HCT116 (cell line): ENCODE data around the gene HOMER1. TPM values are rescaled to one million over a fixed set of nuclear protein-coding genes. Genes with fewer than 3 reads are reported as not detected.

ENCODE experiments used
- ATAC-seq: fragments of 200-7000 bp; cut with Tn5 transposase; 2 replicates; pipeline ENCODE4 v1.9.1; 2020; ENCODE audit warnings: mild to moderate bottlenecking, moderate library complexity
- BruUV-seq: library from RNA; stranded (reverse); fragments of 400-500 nt; replicated peaks from 2 replicates; lab custom pipeline; 2021; lab: Mats Ljungman, UMichigan
- CTCF ChIA-PET: fragments of 300-600 bp; sonication (Branson Sonifier 250); formaldehyde crosslinking; loops from one replicate; lab custom pipeline; 2021; ENCODE audit warnings: antibody characterized with exemption; lab: Charles Lee
- POLR2A ChIA-PET: fragments of 300-600, 350-600 bp; sonication (Branson Sonifier 250); formaldehyde crosslinking; loops from one replicate; lab custom pipeline; 2021; ENCODE audit warnings: antibody characterized with exemption; lab: Charles Lee
- RAD21 ChIA-PET, 2 experiments: fragments of 300-600 bp; sonication (Branson Sonifier 250); formaldehyde crosslinking; loops; one replicate each; lab custom pipeline; 2023; ENCODE audit warnings: low total read pairs in 2 of 2; ENCODE audit not compliant: uncharacterized antibody in 2 of 2, unreplicated experiment in 2 of 2, low non-redundant PET in 1 of 2; lab: Charles Lee
- DNase-seq: peaks from one replicate; pipeline ENCODE4 v3.0.0-alpha.2; 2010; ENCODE audit warnings: low read depth, low spot score
- H2AFZ ChIP-seq: fragments of 200-600 bp; shearing (Covaris generic), sonication (generic); 2 replicates; pipeline ENCODE4 v1.6.1; 2017; ENCODE audit warnings: low read depth, mixed run types, mixed read lengths, antibody characterized with exemption, low read length; ENCODE audit not compliant: poor library complexity, severe bottlenecking
- H3K27ac ChIP-seq: 2 replicates; pipeline ENCODE4 v1.5.1; 2012; ENCODE audit warnings: low read depth, low read length
- H3K27me3 ChIP-seq: fragments of 200-600 bp; sonication (generic); 2 replicates; pipeline ENCODE4 v1.6.1; 2016; ENCODE audit warnings: mixed run types, low read length, mixed read lengths; ENCODE audit not compliant: insufficient read depth
- H3K36me3 ChIP-seq, 2 experiments: fragments of 200-500 bp in 1 of 2; fragments of 200-600 bp in 1 of 2; sonication (Bioruptor generic) in 1 of 2; sonication (generic) in 1 of 2; 2 replicates each; pipeline versions ENCODE4 v1.5.1 to v1.6.1; 2014 to 2016; ENCODE audit warnings: low read length in 2 of 2, inconsistent platforms in 1 of 2, mixed read lengths in 1 of 2, mixed run types in 1 of 2; ENCODE audit not compliant: insufficient read depth in 2 of 2, control insufficient read depth in 1 of 2
- H3K4me1 ChIP-seq, 2 experiments: fragments of 200-600 bp in 1 of 2; sonication (generic) in 1 of 2; 2 replicates each; pipeline versions ENCODE4 v1.5.1 to v1.6.1; 2012 to 2017; ENCODE audit warnings: low read length in 2 of 2, inconsistent platforms in 1 of 2, mild to moderate bottlenecking in 1 of 2, mixed read lengths in 1 of 2, mixed run types in 1 of 2, moderate library complexity in 1 of 2; ENCODE audit not compliant: insufficient read depth in 2 of 2, control insufficient read depth in 1 of 2
- H3K4me2 ChIP-seq: fragments of 200-600 bp; sonication (generic); 2 replicates; pipeline ENCODE4 v1.6.1; 2017; ENCODE audit warnings: mixed run types, low read length, mixed read lengths
- H3K4me3 ChIP-seq, 2 experiments: fragments of 200-600 bp in 1 of 2; sonication (generic) in 1 of 2; replicated peaks in 1 of 2; 2 replicates each; pipeline ENCODE4 v1.5.1; 2011 to 2016; ENCODE audit warnings: low read length in 2 of 2, control low read depth in 1 of 2, low read depth in 1 of 2, mild to moderate bottlenecking in 1 of 2, mixed read lengths in 1 of 2, mixed run types in 1 of 2
- H3K79me2 ChIP-seq: fragments of 200-600 bp; sonication (generic); 2 replicates; pipeline ENCODE4 v1.6.1; 2017; ENCODE audit warnings: mild to moderate bottlenecking, mixed run types, low read length, moderate library complexity, mixed read lengths; ENCODE audit not compliant: insufficient read depth
- H3K9ac ChIP-seq: fragments of 200-600 bp; sonication (generic); 2 replicates; pipeline ENCODE4 v1.6.1; 2016; ENCODE audit warnings: low read length, mixed read lengths
- H3K9me2 ChIP-seq: fragments of 200-600 bp; sonication (generic), shearing (Covaris generic); 2 replicates; pipeline ENCODE4 v1.6.1; 2017; ENCODE audit warnings: mixed run types, mild to moderate bottlenecking, moderate library complexity; ENCODE audit not compliant: insufficient read depth
- H3K9me3 ChIP-seq, 2 experiments: fragments of 200-500 bp in 1 of 2; fragments of 200-600 bp in 1 of 2; sonication (Bioruptor generic) in 1 of 2; sonication (generic) in 1 of 2; 2 replicates each; pipeline ENCODE4 v1.6.1; 2014 to 2017; ENCODE audit warnings: low read length in 2 of 2, mixed read lengths in 2 of 2, inconsistent platforms in 1 of 2, low read depth in 1 of 2, mild to moderate bottlenecking in 1 of 2, mixed run types in 1 of 2, moderate library complexity in 1 of 2; ENCODE audit not compliant: control insufficient read depth in 1 of 2, insufficient read depth in 1 of 2
- H4K20me1 ChIP-seq: fragments of 200-600 bp; sonication (generic), shearing (Covaris generic); 2 replicates; pipeline ENCODE4 v1.6.1; 2017; ENCODE audit warnings: mixed run types, mild to moderate bottlenecking, moderate library complexity; ENCODE audit not compliant: insufficient read depth
- CBX3 ChIP-seq: IDR thresholded peaks from 2 replicates; pipeline ENCODE4 v1.6.1; 2012; ENCODE audit warnings: low read depth
- EZH2phosphoT487 ChIP-seq: fragments of 200-600 bp; IDR thresholded peaks from 2 replicates; pipeline ENCODE4 v1.6.1; 2018; ENCODE audit warnings: antibody characterized with exemption, borderline replicate concordance
- FOSL1 ChIP-seq: IDR thresholded peaks from 2 replicates; pipeline ENCODE4 v1.6.1; 2012; ENCODE audit warnings: low read depth
- POLR2A ChIP-seq: IDR thresholded peaks from 2 replicates; pipeline ENCODE4 v1.7.0; 2011; ENCODE audit warnings: borderline replicate concordance; ENCODE audit not compliant: insufficient read depth, insufficient read length; ENCODE audit errors: extremely low read depth
- POLR2AphosphoS5 ChIP-seq: IDR thresholded peaks from 2 replicates; pipeline ENCODE4 v1.6.1; 2011; ENCODE audit warnings: mild to moderate bottlenecking, low read depth, low read length, moderate library complexity
- RAD21 ChIP-seq: IDR thresholded peaks from 2 replicates; pipeline ENCODE4 v1.6.1; 2012; ENCODE audit warnings: low read depth, mild to moderate bottlenecking
- TCF7L2 ChIP-seq: IDR thresholded peaks from 2 replicates; pipeline ENCODE4 v1.7.0; 2011; ENCODE audit warnings: borderline replicate concordance, inconsistent platforms; ENCODE audit not compliant: insufficient read depth, insufficient read length; ENCODE audit errors: extremely low read depth
- YY1 ChIP-seq: IDR thresholded peaks from 2 replicates; pipeline ENCODE4 v1.6.1; 2011; ENCODE audit warnings: low read length, low read depth, moderate library complexity, mild to moderate bottlenecking; ENCODE audit not compliant: insufficient replicate concordance; ENCODE audit errors: extremely low read depth
- ZNF274 ChIP-seq: fragments of 200-500 bp; sonication (Bioruptor generic); IDR thresholded peaks from 2 replicates; pipeline ENCODE4 v1.6.1; 2014; ENCODE audit warnings: mild to moderate bottlenecking, low read depth, low read length, inconsistent platforms
- intact Hi-C: fragments of 100-400 bp; cut with micrococcal nuclease; formaldehyde crosslinking; loops from 2 replicates; pipeline ENCODE4 v1.10.0; 2022
- total RNA-seq: library from RNA; stranded (reverse); gene quantifications from one replicate; pipeline ENCODE4 v1.2.1, GENCODE V29; 2021; ENCODE audit not compliant: unreplicated experiment
- TF ChIP-seq, protein P1 (sequence below): IDR thresholded peaks from 2 replicates; pipeline ENCODE4 v1.6.1; 2012
- TF ChIP-seq, protein P2 (sequence below), 3 experiments: fragments of 200-600 bp in 1 of 3; sonication (generic) in 1 of 3; IDR thresholded peaks in 2 of 3; conservative IDR thresholded peaks in 1 of 3; 2 replicates each; pipeline ENCODE4 v1.5.1; 2012 to 2017; ENCODE audit warnings: low read depth in 2 of 3, low read length in 2 of 3, antibody characterized with exemption in 1 of 3, borderline replicate concordance in 1 of 3, control low read depth in 1 of 3, mild to moderate bottlenecking in 1 of 3, mixed read lengths in 1 of 3, mixed run types in 1 of 3, moderate library complexity in 1 of 3; ENCODE audit not compliant: insufficient read depth in 1 of 3
- TF ChIP-seq, protein P3 (sequence below): IDR thresholded peaks from 2 replicates; pipeline ENCODE4 v1.6.1; 2012

The HOMER1 gene
- total RNA-seq, 1 experiment from 2014 or later: 21.4 TPM

DNA sequence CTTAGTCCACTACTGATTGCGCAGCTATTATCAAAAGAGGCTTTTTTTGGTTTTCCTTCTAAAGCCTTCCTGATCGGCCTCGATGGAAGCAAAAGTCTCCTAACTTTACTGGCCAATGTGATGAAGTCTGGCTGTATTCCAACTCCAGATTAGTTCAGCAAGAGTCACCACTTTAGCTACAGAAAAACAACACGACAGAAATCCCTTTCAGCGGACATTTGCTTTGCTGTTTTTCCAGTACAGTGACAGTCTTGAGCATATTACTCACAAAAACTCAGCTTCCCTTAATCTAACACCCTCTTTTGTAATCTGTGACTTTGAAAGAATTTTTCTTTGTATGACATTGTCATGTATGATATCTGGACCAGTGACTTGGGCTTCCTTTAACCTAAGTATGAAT is 95.7 kb downstream of the HOMER1 start:
- H3K4me3 ChIP-seq: no peak overlapping the region

More for the DNA sequence above, 95.7 kb downstream of the HOMER1 start:
- no peaks in the 10 kb centered on the region for H3K79me2 ChIP-seq
- H3K27me3 ChIP-seq: no peaks in the 10 kb centered on the region
- H3K9me2 ChIP-seq: no peaks in the 10 kb centered on the region
- no peak overlapping the region for H2AFZ ChIP-seq
- peak; percentile 16 for DNase-seq
- H3K9ac ChIP-seq: peak overlapping the region; percentile 13; the same call in 1 of the 2 replicates
- no peak for ATAC-seq
- ChIA-PET RAD21 (no interaction called here), POLR2A (no interaction called here), CTCF (no interaction called here)
- no peaks in the 10 kb centered on the region for H3K36me3 ChIP-seq
- TF ChIP-seq FOSL1 (no peak), YY1 (no peak), POLR2AphosphoS5 (no peak), EZH2phosphoT487 (no peak), CBX3 (no peak), POLR2A (no peak), RAD21 (no peak), ZNF274 (no peak), TCF7L2 (no peak)
- TF ChIP-seq, protein P1, sequence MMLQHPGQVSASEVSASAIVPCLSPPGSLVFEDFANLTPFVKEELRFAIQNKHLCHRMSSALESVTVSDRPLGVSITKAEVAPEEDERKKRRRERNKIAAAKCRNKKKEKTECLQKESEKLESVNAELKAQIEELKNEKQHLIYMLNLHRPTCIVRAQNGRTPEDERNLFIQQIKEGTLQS: no peak
- TF ChIP-seq, protein P2, sequence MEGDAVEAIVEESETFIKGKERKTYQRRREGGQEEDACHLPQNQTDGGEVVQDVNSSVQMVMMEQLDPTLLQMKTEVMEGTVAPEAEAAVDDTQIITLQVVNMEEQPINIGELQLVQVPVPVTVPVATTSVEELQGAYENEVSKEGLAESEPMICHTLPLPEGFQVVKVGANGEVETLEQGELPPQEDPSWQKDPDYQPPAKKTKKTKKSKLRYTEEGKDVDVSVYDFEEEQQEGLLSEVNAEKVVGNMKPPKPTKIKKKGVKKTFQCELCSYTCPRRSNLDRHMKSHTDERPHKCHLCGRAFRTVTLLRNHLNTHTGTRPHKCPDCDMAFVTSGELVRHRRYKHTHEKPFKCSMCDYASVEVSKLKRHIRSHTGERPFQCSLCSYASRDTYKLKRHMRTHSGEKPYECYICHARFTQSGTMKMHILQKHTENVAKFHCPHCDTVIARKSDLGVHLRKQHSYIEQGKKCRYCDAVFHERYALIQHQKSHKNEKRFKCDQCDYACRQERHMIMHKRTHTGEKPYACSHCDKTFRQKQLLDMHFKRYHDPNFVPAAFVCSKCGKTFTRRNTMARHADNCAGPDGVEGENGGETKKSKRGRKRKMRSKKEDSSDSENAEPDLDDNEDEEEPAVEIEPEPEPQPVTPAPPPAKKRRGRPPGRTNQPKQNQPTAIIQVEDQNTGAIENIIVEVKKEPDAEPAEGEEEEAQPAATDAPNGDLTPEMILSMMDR (IDR thresholded peaks at IDR 0.05 in 2 of 3, conservative IDR thresholded peaks at IDR 0.05 in 1 of 3; ENCODE audit: borderline replicate concordance in 1 of 3, insufficient read depth in 1 of 3, low read depth in 2 of 3, low read length in 2 of 3): no peak
- TF ChIP-seq, protein P3, sequence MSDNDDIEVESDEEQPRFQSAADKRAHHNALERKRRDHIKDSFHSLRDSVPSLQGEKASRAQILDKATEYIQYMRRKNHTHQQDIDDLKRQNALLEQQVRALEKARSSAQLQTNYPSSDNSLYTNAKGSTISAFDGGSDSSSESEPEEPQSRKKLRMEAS: no peak
- H3K4me2 ChIP-seq: peak overlapping the region; percentile 27
- intact Hi-C loops: no loop called here
- BruUV-seq: no TSS peak
- H4K20me1 ChIP-seq: no peaks in the 10 kb centered on the region
- H3K9me3 ChIP-seq: no peaks in the 10 kb centered on the region
- H3K27ac ChIP-seq: no peak overlapping the region
- H3K4me1 ChIP-seq: peaks cover 12 to 56% of the 10 kb centered on the region in 2 experiments
